ENCODE data around the gene SMYD3. TPM values are rescaled to one million over a fixed set of nuclear protein-coding genes. Genes with fewer than 3 reads are reported as not detected.

The SMYD3 gene
- total RNA-seq, 1 experiment from 2014 or later, result 33.4 TPM

- DNase-seq (ENCODE audit: low read depth, low spot score), result no peak
- in situ Hi-C loops (cut with HindIII; ENCODE audit: low pct_unique_long_range_greater_than_20kb, low sequenced_read_pairs), result no loop called here
These were observed 275.0 kb downstream of the SMYD3 start for GRCh38 chr1:246232126-246232525.

- in situ Hi-C loops (cut with HindIII; ENCODE audit: low pct_unique_long_range_greater_than_20kb, low sequenced_read_pairs), result no loop called here
- no peak for DNase-seq (ENCODE audit: low read depth, low spot score)
These were observed 281.0 kb downstream of the SMYD3 start for GRCh38 chr1:246226041-246226440.

DNA sequence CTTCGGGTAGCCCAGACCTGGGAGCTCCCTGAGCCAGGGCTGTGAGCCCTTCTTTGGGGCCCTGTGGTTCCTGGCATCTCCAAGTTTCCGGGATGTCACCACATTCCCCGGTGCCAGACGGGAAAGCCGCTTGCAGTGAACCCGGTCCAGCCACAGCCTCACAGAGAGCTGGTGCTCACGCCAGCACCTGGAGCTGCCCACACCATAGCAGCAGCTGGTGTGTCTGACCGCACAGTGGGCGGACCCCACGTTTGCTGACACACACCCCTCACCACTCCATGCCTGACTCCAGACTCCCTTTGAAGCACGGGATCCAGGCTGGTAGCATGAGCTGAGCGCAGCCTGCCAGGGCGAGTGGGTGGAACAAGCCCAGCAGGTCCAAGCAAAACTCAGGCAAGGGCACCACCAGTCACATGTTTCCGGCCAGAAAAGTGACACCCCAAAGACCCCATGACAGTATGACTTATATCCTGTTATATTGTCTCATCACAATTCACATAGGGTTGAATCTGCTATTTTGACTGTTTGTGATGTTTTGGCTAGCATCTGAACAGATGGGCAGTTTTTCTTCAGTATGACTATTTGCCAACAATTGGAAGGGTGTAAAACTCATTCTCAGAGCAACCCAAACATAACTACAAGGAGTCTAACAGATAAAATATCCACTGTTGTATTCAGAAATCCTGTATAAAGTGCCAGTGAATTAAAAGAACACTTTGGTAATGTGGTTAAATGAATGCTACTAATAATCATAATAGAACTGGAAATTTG, 285.4 kb downstream of the SMYD3 start:
- DNase-seq (ENCODE audit: low read depth, low spot score), result no peak
- in situ Hi-C loops (cut with HindIII; ENCODE audit: low pct_unique_long_range_greater_than_20kb, low sequenced_read_pairs), result no loop called here

DNA sequence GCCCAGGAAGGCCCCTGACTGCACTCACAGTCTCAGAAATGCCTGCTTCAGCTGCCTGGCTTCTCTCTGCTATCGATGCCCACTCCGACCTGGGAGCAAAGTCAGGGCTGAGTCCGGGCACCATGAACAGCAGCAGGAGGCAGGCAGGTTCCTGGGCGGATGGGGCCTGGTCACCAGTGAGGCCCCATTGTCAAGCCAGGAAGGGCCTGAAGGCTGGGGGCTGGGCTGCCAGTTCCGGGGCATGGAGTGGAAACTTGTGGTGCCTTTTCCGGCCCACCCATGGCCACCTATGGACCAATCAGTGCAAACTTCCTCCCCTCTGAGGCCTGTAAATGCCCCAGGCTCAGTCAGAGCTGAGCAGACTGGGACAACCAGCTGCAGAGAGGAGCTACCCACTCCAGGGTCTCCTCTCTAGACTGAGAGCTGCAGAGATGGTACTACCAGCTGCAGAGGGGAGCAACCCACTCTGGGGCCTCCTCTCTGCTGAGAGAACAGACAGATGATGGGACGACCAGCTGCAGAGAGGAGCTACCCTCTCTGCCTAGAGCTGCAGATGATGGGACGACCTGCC, 286.5 kb downstream of the SMYD3 start:
- no peak for DNase-seq (ENCODE audit: low read depth, low spot score)
- in situ Hi-C loops (cut with HindIII; ENCODE audit: low pct_unique_long_range_greater_than_20kb, low sequenced_read_pairs), result no loop called here

DNA sequence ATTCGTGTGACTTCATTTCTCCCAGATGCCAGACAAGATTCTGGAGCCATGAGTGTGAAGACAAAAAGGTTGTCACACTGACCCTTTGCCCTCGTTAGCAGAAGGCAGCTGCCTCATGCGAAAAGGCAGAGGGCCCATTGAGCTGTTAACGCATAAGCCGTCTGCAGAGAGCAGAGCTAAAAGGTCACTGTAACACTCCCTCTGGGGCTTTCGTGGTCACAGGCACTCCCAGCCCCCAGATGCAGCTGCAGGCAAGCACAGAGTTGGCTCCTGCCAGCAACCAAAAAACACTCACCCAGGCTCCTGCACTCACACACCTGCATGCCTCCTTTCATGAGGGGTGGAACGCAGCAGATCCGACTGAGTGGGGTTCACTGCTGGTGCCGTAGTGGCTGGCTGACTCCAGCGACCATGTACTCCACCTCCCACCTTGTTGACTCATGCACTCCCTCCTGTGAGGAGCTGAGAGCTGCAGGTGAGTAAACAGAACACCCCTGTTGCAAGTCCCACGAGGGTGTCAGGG, 287.5 kb downstream of the SMYD3 start:
- no peak for DNase-seq (ENCODE audit: low read depth, low spot score)
- in situ Hi-C loops (cut with HindIII; ENCODE audit: low pct_unique_long_range_greater_than_20kb, low sequenced_read_pairs), result no loop called here

DNA sequence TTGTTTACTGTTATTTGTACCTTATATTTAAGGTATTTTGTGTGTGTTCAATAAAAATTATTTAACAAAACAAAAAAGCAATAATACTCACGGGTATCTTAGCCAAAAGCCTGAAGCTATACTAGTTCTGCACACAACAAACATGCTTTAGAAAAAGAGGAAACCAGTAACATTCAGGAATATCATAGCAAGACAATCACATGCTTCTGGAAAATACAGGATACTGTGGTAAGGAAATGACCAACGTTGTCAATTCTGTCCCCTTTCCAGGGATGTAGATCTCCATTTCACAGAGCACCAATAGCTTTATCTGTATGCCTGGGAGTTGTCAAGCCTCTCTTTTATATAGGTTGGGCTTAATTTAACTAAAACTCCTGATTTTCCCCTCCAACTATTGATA, 288.4 kb downstream of the SMYD3 start:
- in situ Hi-C loops (cut with HindIII; ENCODE audit: low pct_unique_long_range_greater_than_20kb, low sequenced_read_pairs), result no loop called here
- no peak for DNase-seq (ENCODE audit: low read depth, low spot score)

GRCh38 chr1:246216906-246217305, 290.2 kb downstream of the SMYD3 start:
- DNase-seq (ENCODE audit: low read depth, low spot score), result no peak
- in situ Hi-C loops (cut with HindIII; ENCODE audit: low pct_unique_long_range_greater_than_20kb, low sequenced_read_pairs), result no loop called here

DNA sequence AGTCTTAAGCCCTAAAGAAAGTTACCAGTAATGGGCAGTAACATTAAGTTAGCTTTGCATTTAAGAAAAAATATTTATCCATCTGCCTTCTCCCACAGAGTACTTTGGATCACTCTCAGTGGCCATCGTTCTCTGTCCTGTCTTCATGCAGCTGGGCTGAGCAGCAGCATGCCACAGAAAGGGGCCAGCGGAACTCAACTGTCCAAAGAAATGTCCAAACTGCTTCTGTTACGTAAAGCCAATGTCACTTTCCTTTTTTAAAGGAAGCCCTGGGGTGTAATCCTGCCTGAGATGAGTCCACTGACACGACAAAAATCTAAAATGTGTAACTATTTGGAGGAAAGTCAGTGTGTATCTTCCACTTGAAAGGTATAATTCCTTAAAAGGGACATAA, 291.6 kb downstream of the SMYD3 start:
- in situ Hi-C loops (cut with HindIII; ENCODE audit: low pct_unique_long_range_greater_than_20kb, low sequenced_read_pairs), result no loop called here
- DNase-seq (ENCODE audit: low read depth, low spot score), result no peak

- in situ Hi-C loops (cut with HindIII; ENCODE audit: low pct_unique_long_range_greater_than_20kb, low sequenced_read_pairs), result no loop called here
- peak; percentile 97 for DNase-seq (ENCODE audit: low read depth, low spot score)
These were observed 292.2 kb downstream of the SMYD3 start for GRCh38 chr1:246214708-246215509.

- in situ Hi-C loops (cut with HindIII; ENCODE audit: low pct_unique_long_range_greater_than_20kb, low sequenced_read_pairs), result no loop called here
- no peak for DNase-seq (ENCODE audit: low read depth, low spot score)
These were observed 293.1 kb downstream of the SMYD3 start for GRCh38 chr1:246213947-246214346.

DNA sequence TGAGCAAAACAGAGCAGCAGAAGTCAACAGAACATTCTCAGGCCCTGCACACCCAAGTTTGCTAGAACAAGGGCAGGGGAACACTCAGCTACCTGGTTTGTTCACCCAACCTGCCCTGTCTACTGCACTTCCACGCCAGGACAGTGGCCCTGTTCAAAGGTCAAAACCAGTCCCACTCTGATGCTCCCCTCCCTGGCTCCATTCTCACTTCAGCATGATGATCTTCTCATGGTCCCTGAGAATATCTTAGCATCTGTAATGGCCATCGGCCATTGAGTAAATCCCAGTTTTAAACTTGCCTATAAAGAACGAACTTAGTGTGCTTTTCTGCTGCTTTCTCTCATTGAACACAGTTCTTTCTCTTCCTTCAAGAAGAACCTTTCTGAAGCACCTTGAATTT, 293.6 kb downstream of the SMYD3 start:
- DNase-seq (ENCODE audit: low read depth, low spot score), result no peak
- in situ Hi-C loops (cut with HindIII; ENCODE audit: low pct_unique_long_range_greater_than_20kb, low sequenced_read_pairs), result no loop called here

- no peak for DNase-seq (ENCODE audit: low read depth, low spot score)
- in situ Hi-C loops (cut with HindIII; ENCODE audit: low pct_unique_long_range_greater_than_20kb, low sequenced_read_pairs), result no loop called here
These were observed 294.0 kb downstream of the SMYD3 start for GRCh38 chr1:246213036-246213435.

DNA sequence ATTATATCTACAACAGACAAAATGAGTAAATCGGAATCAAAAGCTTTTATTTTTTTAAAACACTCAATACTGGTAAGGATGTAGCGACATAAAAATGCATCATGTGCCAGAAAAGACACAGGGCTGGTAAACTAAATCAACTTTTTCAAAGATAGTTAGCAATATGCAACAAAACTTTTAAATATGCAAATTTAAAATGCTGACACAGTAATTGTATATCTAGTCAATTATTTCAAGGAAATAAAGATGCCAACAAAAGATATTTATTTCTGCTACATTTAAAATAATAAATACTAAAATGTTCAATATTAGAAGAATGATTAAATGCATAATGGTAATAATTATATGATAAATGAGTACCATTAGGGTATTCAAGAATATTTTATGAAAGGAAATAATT, 295.1 kb downstream of the SMYD3 start:
- in situ Hi-C loops (cut with HindIII; ENCODE audit: low pct_unique_long_range_greater_than_20kb, low sequenced_read_pairs), result no loop called here
- no peak for DNase-seq (ENCODE audit: low read depth, low spot score)

- in situ Hi-C loops (cut with HindIII; ENCODE audit: low pct_unique_long_range_greater_than_20kb, low sequenced_read_pairs), result no loop called here
- no peak for DNase-seq (ENCODE audit: low read depth, low spot score)
These were observed 296.3 kb downstream of the SMYD3 start for GRCh38 chr1:246210756-246211155.

DNA sequence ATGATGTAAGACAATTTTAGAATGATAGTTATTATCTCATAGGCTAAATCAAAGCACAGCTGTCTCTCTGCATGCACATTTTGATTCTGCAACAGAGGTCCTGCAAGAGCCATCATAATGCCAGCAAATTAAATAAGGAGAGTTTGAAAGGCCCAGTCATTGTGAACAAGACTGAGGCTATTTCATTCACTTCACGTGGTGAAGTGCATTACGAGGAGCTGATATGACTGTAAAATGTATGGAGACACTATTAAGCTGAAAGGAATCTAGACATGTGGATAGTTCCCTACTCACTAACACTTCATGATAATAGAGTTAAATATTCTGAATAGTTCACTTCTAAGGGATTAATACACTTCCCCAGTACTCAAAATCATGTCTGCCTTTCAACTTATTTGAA, 299.0 kb downstream of the SMYD3 start:
- no peak for DNase-seq (ENCODE audit: low read depth, low spot score)
- in situ Hi-C loops (cut with HindIII; ENCODE audit: low pct_unique_long_range_greater_than_20kb, low sequenced_read_pairs), result no loop called here

- peak; percentile 9 for DNase-seq (ENCODE audit: low read depth, low spot score)
- in situ Hi-C loops (cut with HindIII; ENCODE audit: low pct_unique_long_range_greater_than_20kb, low sequenced_read_pairs), result no loop called here
These were observed 303.9 kb downstream of the SMYD3 start for GRCh38 chr1:246203180-246203579.

DNA sequence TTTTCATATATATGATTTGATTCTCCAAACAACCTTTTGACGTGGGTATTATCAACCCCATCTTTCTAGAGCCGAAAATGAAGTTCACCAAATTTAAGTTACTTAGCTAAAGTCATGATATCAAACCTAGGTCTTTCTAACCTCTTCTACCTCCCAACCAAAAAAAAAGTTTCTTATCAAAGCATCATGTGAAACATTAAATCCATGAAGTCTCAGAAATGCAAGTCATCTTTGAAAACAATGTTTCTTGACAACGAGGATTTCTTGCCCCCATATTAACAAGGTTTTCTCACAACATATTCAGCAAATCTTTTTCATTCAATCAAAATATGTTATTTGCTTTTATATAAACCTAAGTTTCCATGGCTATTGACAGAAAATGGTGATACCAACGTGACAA, 306.3 kb downstream of the SMYD3 start:
- no peak for DNase-seq (ENCODE audit: low read depth, low spot score)
- in situ Hi-C loops (cut with HindIII; ENCODE audit: low pct_unique_long_range_greater_than_20kb, low sequenced_read_pairs), result no loop called here

GRCh38 chr1:246200225-246200624, 306.9 kb downstream of the SMYD3 start:
- in situ Hi-C loops (cut with HindIII; ENCODE audit: low pct_unique_long_range_greater_than_20kb, low sequenced_read_pairs), result no loop called here
- DNase-seq (ENCODE audit: low read depth, low spot score), result no peak
